Kidney epithelial cell (primary cell): ENCODE results near the gene TRRAP. TPM values are rescaled to one million over a fixed set of nuclear protein-coding genes. Genes with fewer than 3 reads are reported as not detected.

ENCODE experiments used
- DNase-seq: peaks from one replicate; pipeline ENCODE4 v3.0.0-alpha.2; 2010; ENCODE audit warnings: low read depth
- H3K27me3 ChIP-seq: 2 replicates; pipeline ENCODE4 v1.6.0; 2011; ENCODE audit warnings: low read length; ENCODE audit not compliant: control insufficient read depth, insufficient read depth
- H3K36me3 ChIP-seq: 2 replicates; pipeline ENCODE4 v1.5.1; 2011; ENCODE audit warnings: low read length; ENCODE audit not compliant: control insufficient read depth, insufficient read depth
- H3K4me3 ChIP-seq: 2 replicates; pipeline ENCODE4 v1.5.1; 2011; ENCODE audit warnings: low read depth, mild to moderate bottlenecking, control low read depth, low read length
- CTCF ChIP-seq: IDR thresholded peaks from 2 replicates; pipeline ENCODE4 v1.5.1; 2011; ENCODE audit warnings: mild to moderate bottlenecking, moderate library complexity, low read length, control low read depth, inconsistent platforms; ENCODE audit not compliant: insufficient read depth, poor library complexity, severe bottlenecking
- total RNA-seq: library from RNA; depleted of rRNA; stranded (reverse); fragments of >200 nt; gene quantifications from 2 replicates; pipeline ENCODE4 v1.2.3, GENCODE V29; 2015

TRRAP gene
- total RNA-seq, 1 donor from 2014 or later = 35.1 TPM

GRCh38 chr7:98968621-98969020 is 90.3 kb downstream of the TRRAP start:
- Histone ChIP-seq H3K36me3 (peaks cover 3% of the 10 kb centered on the region), H3K4me3 (no peak overlapping the region), H3K27me3 (no peaks in the 10 kb centered on the region)
- no peak for TF ChIP-seq CTCF
- no peak for DNase-seq

GRCh38 chr7:98969386-98969785 is 91.1 kb downstream of the TRRAP start:
- no peaks in the 10 kb centered on the region for H3K27me3 ChIP-seq
- DNase-seq = no peak
- TF ChIP-seq CTCF = no peak
- H3K4me3 ChIP-seq = no peak overlapping the region
- peaks cover 3% of the 10 kb centered on the region for H3K36me3 ChIP-seq

GRCh38 chr7:98970016-98970615 is 91.8 kb downstream of the TRRAP start:
- DNase-seq = no peak
- peaks cover 3% of the 10 kb centered on the region for H3K36me3 ChIP-seq
- no peaks in the 10 kb centered on the region for H3K27me3 ChIP-seq
- no peak overlapping the region for H3K4me3 ChIP-seq
- TF ChIP-seq CTCF = no peak

- Histone ChIP-seq H3K27me3 (no peaks in the 10 kb centered on the region), H3K36me3 (peaks cover 3% of the 10 kb centered on the region), H3K4me3 (no peak overlapping the region)
- DNase-seq = no peak
- TF ChIP-seq CTCF = no peak
Observed at GRCh38 chr7:98970805-98971204, 92.5 kb downstream of the TRRAP start.

- no peak for TF ChIP-seq CTCF
- DNase-seq = no peak
- Histone ChIP-seq H3K4me3 (no peak overlapping the region), H3K36me3 (peaks cover 4% of the 10 kb centered on the region), H3K27me3 (no peaks in the 10 kb centered on the region)
Observed at GRCh38 chr7:98974205-98974604, 95.9 kb downstream of the TRRAP start.

- no peak for TF ChIP-seq CTCF
- no peak overlapping the region for H3K4me3 ChIP-seq
Observed at GRCh38 chr7:98974906-98975816, 96.8 kb downstream of the TRRAP start.

More at GRCh38 chr7:98974906-98975816, 96.8 kb downstream of the TRRAP start:
- H3K27me3 ChIP-seq = no peaks in the 10 kb centered on the region
- no peak for DNase-seq
- H3K36me3 ChIP-seq = peaks cover 4% of the 10 kb centered on the region
